Measurements from ENCODE around the gene RPL22.

Gene RPL22

DNA sequence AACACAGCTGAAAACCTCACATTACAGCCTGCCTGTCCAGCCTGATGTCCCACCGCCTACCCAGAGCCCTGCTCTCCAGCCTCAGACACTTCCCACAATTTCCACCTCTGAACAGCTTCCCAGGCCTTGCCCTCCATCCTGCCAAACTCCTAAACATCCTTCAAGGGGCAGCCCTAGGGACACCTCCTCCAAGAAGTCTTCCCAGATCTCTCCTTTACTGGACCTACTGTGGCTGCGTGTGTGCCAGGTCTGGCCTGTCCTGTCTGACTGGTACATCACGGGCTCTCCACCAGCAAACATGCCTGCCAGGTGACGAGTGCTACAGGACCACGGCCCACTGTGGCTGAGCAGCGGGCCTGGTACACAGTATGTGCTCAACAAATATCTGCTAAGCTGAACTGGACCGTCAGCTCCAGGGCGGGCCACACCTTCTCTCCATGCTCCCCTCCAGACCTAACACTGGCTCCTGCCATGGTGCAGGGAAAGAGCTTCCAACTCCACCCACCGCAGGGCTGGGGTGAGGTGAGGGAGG is 48.0 kb downstream of the RPL22 start:
- no peak for DNase-seq

DNA sequence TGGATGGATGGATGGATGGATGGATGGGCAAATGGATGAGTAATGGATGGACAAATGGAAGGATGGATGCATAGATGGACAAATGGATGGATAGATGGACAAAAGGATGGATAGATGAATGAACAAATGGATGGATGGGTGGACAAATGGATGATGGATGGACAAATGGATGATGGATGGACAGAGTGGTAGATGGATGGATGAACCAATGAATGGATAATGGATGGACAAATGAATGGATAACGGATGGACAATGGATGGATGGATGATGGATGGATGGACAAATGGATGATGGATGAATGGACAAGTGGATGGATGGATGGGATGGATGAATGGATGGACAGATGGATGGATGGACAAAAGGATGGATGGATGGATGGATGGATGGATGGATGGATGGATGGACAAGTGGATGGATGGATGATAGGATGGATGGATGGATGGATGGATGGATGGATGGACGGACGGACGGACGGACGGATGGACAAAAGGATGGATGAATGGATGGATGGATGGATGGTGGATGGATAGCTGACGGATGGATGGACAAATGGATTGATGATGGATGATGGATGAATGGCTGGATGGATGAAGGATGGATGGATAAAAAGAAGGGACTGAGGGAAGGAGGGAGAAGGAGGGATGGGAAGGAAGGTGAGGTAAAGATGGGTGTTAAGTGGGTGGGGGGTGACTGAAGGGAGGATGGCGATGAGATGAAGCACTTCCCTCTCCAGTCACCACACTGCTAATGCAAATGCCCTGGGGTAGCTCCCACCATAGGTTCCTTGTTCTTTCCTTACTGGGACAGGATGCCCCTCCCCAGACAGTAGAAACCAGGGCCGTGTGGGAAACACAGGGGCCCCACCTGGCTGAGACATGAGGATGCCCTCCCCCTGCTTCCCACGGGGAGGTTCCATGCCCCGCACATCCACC is 49.1 kb downstream of the RPL22 start:
- no peak for DNase-seq

- no peak for DNase-seq
These were observed 49.8 kb downstream of the RPL22 start for GRCh38 chr1:6149597-6149996.

GRCh38 chr1:6148497-6149241 is 50.7 kb downstream of the RPL22 start:
- peak; percentile 50 for DNase-seq

- DNase-seq = no peak
These were observed 53.5 kb downstream of the RPL22 start for GRCh38 chr1:6145864-6146410.

DNA sequence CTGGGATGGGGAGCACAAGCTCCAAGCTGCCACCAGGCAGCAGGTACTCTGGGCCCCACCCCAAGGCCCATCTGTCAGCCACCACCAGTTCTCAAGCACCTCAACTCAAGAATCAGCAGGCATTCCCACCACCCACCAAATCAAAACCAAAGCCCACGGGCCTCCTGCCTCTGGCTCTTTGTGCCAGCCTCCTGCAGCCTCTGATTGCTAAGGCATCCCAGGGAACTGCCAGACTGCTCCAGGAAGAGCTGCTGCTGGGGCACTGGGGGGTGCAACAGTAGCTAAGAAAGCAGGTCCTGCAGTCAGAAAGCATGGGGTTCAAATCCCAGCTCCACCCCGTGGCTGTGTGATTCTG is 54.0 kb downstream of the RPL22 start:
- DNase-seq = no peak

GRCh38 chr1:6144647-6145395 is 54.6 kb downstream of the RPL22 start:
- DNase-seq = no peak

GRCh38 chr1:6144175-6144574 is 55.2 kb downstream of the RPL22 start:
- no peak for DNase-seq

- no peak for DNase-seq
These were observed 56.0 kb downstream of the RPL22 start for GRCh38 chr1:6143395-6143794.

DNA sequence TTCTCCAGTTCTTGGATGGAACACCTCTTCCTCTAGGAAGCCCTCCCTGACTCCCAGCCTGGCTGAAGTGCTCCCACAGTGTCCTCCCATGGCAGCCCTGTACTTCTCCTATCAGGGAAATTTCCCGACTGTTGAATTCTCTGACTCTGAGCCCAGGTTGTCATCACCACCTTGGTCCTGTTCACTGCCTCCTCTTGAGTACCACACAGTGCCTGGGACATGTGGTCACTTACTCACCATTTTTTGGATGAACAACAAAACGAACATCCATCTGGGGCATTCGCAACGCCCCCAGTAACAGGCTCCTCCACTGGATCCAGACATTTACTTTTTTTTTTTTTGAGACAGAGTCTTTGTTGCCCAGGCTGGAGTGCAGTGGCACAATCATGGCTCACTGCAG is 56.7 kb downstream of the RPL22 start:
- DNase-seq = no peak

GRCh38 chr1:6142036-6142621 is 57.3 kb downstream of the RPL22 start:
- DNase-seq = no peak

GRCh38 chr1:6141592-6141991 is 57.8 kb downstream of the RPL22 start:
- DNase-seq = no peak

DNA sequence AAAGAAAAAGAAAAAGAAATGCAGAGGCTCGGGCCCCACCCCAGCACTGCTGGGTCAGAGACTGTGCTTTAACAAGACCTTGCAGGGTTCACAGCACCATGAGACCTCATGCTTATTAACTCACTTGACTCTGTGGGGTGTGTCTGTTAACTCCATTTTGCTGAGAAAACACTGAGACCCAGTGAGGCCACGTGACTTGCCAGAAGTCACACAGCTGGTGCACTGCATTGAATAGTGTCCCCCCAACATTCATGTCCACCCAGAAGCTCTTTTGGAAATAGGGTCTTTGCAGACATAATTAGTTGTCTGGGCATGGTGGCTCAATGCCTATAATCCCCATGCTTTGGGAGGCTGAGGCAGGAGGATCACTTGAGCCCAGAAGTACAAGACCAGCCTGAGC is 59.0 kb downstream of the RPL22 start:
- no peak for DNase-seq

DNA sequence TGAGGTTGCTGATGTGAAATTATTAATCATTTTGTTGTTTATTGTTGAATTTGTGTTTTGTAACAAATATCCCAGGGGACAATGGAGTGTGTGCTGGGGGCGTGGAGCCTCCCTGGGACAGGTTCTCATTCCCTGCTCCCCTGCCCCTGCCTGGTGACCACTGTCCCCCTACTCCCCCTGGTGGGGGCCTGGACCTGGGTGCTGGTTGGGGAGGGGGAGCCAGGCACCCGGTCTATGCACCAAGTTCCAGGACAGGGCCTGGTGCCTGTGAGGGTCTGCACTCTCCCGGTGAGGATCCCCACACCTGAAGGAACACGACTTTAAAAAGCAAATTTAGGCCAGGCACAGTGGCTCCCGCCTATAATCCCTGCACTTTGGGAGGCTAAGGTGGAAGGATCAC is 61.6 kb downstream of the RPL22 start:
- no peak for DNase-seq

DNA sequence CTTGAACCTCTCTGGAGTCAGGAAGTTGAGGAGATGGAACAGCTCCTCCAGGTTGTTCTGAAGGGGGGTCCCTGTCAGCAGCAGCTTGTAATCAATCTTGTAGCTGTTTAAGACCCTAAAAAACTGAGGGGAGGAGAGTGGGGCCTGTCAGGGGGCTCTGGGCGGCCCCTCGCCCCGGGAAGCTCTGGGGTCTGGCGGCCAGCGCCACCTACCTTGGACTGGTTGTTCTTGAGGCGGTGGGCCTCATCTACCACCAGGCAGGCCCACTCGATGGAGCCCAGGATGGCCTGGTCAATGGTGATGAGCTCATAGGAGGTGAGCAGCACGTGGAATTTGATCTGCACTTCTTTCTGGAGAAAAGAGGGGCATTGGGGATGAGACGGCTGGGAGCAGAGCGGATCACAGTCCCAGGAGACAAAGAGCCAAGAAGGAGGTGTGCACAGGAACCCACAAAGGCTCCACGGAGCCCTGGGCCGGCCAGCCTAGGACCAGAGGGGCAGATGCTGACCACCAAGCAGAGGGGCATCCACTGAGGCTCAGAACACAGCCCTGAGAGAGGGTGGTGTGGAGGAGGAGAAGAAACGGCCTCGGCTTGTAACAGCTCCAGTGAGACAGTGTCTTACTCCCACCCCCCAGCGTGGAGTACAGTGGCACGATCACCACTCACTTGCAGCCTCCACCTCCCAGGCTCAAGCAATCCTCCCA is 62.7 kb downstream of the RPL22 start:
- DNase-seq = no peak

All from activated CD4-positive, alpha-beta T cell treated with anti-CD3 and anti-CD28 coated beads for 1 hour (primary cell).